Peyer's patch (tissue), 4 donors: ENCODE data around the gene MRPL24. TPM values are rescaled to one million over a fixed set of nuclear protein-coding genes. Genes with fewer than 3 reads are reported as not detected.

Experiments
- DNase-seq, 3 donors: peaks; one replicate each; pipeline ENCODE4 v3.0.0-alpha.2; 2017 to 2019
- H3K27ac ChIP-seq, 4 donors: fragments of 200-600 bp; sonication (generic); one replicate each; pipeline ENCODE4 v1.5.1; 2016 to 2019
- H3K27me3 ChIP-seq, 2 donors: fragments of 200-600 bp; sonication (generic); one replicate each; pipeline ENCODE4 v1.5.1; 2019
- H3K36me3 ChIP-seq, 3 donors: fragments of 200-600 bp; sonication (generic); one replicate each; pipeline ENCODE4 v1.5.1; 2016 to 2019
- H3K4me1 ChIP-seq, 4 donors: fragments of 200-600 bp; sonication (generic); one replicate each; pipeline ENCODE4 v1.5.1; 2016 to 2019
- H3K4me3 ChIP-seq, 4 donors: fragments of 200-600 bp; sonication (generic); 1 replicate in 3 of 4; 2 replicates in 1 of 4; pipeline ENCODE4 v1.5.1; 2016 to 2019; ENCODE audit warnings: mild to moderate bottlenecking in 1 of 4
- H3K9me3 ChIP-seq, 4 donors: fragments of 200-600 bp; sonication (generic); one replicate each; pipeline ENCODE4 v1.5.1; 2016 to 2019; ENCODE audit warnings: mild to moderate bottlenecking in 1 of 4
- POLR2A ChIP-seq, 2 donors: fragments of 450-650 bp; IDR thresholded peaks; one replicate each; pipeline ENCODE4 v1.5.1; 2017; ENCODE audit warnings: antibody characterized with exemption in 2 of 2, mild to moderate bottlenecking in 2 of 2, moderate library complexity in 2 of 2
- total RNA-seq, 4 donors: library from RNA; depleted of rRNA; stranded (reverse); fragments of >200 nt; gene quantifications; one replicate each; pipeline ENCODE4 v1.1.0, GENCODE V29; 2016
- TF ChIP-seq, protein P1 (sequence below), 6 experiments: fragments of 450-650 bp in 4 of 6; fragments of 200-600 bp in 2 of 6; sonication (generic) in 1 of 6; IDR thresholded peaks; one replicate each; pipeline ENCODE4 v1.5.1; 2017 to 2019; ENCODE audit warnings: antibody characterized with exemption in 6 of 6, mild to moderate bottlenecking in 3 of 6, moderate library complexity in 1 of 6

MRPL24 gene
- total RNA-seq, 4 donors from 2014 or later = 15.7 to 35.8 (median 22.0) TPM

DNA sequence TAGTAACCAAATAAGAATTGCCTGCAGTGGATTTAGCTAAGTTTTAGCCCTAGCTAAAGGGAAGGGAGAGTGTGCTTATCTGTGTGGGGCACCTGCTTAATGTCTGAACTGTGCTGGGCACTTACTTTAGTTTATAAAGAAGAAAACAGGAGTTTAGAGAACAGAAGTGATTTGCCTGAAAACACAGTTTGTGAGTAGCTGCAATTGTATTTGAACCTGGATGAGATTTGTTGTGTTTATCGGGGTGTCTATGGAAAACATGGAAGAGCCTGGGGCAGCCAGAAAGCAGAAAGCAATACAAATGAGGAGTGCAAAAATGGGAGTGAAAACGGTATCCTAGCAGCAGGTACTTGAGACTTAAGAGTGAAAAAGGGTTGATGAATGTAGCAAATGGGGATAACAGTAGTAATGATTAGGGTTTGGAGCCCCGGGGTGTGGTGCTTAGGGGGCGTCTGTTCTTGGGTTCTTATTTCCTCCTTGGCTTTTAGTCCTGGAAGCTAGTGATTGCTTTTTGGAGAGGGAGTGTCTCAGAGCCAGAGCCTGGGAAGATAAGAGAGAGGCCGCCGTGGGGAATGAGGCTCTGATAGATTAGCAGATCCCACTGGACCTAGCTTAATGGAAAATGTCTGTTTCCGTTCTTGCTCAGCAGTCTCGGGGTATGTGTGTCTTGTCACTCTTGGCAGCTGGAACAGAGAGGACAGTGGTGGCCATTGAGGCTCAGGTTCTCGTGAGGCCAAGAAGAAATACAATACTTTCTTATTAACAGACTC, 32.0 kb upstream of the MRPL24 start:
- H3K4me1 ChIP-seq = peaks cover 0 to 40% (median 4%) of the 10 kb centered on the region in 4 donors

DNA sequence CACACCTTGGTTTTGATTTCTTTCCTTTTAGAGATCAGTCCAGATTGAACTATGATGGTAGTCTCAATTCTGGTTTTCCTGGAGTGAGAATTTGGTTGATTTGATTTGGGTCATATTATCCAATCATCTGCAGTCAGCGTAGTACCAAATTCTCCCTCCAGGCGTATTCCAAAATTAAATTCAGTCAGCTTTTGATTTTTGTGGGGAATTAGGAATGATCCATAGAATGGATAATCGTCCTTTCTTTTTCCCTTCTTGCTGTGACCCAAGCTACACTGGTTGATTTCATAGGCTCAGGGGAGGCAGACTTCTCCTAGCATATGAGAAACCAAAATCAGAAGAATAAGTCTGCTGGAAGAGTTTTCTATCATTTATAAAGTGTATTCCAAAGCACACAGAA, 31.3 kb upstream of the MRPL24 start:
- Histone ChIP-seq H3K36me3 (peaks cover 0 to 18% (median 0%) of the 10 kb centered on the region in 3 donors), H3K27me3 (no peaks in the 10 kb centered on the region), H3K9me3 (no peaks in the 10 kb centered on the region), H3K4me1 (peaks cover 0 to 40% (median 4%) of the 10 kb centered on the region in 4 donors), H3K27ac (no peak overlapping the region), H3K4me3 (no peak overlapping the region)
- TF ChIP-seq, protein P1, sequence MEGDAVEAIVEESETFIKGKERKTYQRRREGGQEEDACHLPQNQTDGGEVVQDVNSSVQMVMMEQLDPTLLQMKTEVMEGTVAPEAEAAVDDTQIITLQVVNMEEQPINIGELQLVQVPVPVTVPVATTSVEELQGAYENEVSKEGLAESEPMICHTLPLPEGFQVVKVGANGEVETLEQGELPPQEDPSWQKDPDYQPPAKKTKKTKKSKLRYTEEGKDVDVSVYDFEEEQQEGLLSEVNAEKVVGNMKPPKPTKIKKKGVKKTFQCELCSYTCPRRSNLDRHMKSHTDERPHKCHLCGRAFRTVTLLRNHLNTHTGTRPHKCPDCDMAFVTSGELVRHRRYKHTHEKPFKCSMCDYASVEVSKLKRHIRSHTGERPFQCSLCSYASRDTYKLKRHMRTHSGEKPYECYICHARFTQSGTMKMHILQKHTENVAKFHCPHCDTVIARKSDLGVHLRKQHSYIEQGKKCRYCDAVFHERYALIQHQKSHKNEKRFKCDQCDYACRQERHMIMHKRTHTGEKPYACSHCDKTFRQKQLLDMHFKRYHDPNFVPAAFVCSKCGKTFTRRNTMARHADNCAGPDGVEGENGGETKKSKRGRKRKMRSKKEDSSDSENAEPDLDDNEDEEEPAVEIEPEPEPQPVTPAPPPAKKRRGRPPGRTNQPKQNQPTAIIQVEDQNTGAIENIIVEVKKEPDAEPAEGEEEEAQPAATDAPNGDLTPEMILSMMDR (IDR thresholded peaks at IDR 0.05) = peak in 1 of 6 experiments; percentile 34
- TF ChIP-seq POLR2A (IDR thresholded peaks at IDR 0.05) = no peak
- peak in 1 of 3 donors; percentile 0 for DNase-seq

More for the DNA sequence above, 32.0 kb upstream of the MRPL24 start:
- Histone ChIP-seq H3K9me3 (no peaks in the 10 kb centered on the region), H3K27me3 (no peaks in the 10 kb centered on the region), H3K4me3 (no peak overlapping the region), H3K36me3 (peaks cover 0 to 18% (median 0%) of the 10 kb centered on the region in 3 donors), H3K27ac (no peak overlapping the region)
- TF ChIP-seq, protein P1 (IDR thresholded peaks at IDR 0.05) = no peak
- no peak for TF ChIP-seq POLR2A (IDR thresholded peaks at IDR 0.05)
- DNase-seq = peak in 1 of 3 donors; percentile 3

DNA sequence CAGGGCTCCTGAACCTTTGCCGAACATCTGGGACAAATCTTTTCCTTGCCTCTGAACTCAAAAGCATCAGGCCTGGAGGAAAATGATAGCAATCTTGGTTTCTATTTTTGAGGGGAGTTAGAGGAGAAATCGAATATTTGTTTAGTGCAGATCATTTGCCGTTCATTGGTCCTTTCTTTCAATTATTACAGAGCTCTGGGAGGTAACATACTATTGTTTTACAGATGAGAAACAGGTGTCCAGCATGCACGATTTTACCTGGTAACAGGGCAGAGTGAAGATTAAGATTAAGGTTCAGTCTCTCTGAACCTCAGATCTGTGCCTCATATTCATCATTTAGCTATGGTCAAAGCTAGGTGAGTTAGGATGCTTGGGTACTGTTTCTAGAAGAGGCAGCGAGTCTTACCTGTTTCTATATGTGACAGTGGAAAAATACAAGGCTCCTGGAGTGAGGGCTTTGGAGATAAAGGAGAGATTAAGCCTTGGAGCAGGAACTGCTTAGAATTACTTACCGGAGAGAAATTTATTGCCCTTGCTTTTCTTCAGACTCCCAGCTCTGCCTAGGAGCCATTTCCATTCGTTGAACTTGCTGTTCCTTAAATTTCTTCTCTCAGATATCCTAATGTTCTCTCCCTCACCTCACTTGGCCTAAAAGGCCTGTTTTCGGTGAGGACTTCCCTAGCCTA, 27.9 kb upstream of the MRPL24 start:
- Histone ChIP-seq H3K27me3 (no peaks in the 10 kb centered on the region), H3K4me1 (peaks cover 0 to 48% (median 4%) of the 10 kb centered on the region in 4 donors), H3K27ac (peak overlapping the region in 2 of 4 donors; percentile 80 to 92), H3K4me3 (peak overlapping the region; percentile 85 to 92 (median 88)), H3K36me3 (peaks cover 0 to 18% (median 0%) of the 10 kb centered on the region in 3 donors), H3K9me3 (no peaks in the 10 kb centered on the region)
- no peak for TF ChIP-seq POLR2A (IDR thresholded peaks at IDR 0.05)
- TF ChIP-seq, protein P1 (IDR thresholded peaks at IDR 0.05) = no peak
- DNase-seq = no peak

DNA sequence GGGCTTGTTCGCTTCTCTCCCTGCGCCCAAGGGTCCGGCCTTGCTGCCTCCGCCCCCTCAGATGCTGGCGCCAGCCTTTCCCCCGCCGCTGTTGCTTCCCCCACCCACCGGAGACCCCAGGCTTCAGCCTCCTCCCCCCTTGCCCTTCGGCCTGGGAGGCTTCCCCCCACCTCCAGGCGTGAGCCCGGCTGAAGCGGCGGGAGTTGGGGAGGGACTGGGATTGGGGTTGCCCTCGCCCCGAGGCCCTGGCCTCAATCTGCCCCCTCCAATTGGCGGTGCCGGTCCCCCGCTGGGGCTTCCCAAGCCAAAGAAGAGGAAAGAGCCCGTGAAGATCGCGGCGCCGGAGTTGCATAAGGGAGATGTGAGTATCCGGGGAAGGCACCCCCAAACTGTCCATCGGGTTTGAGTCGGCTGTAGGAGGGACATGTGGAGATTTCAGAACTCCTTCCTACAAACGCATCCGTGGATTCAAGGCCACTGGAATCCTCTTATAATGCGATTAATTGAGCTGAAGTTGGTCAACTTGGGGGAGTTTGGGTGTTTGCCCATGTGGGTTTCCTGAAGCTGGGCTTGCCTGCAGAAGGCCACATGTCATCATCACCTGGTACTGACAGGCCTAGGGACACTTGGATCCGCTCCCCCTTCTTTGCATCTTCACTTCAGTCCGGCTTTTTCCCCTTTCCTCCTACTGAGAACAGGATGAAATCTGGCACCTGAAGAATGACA, 27.2 kb upstream of the MRPL24 start:
- H3K9me3 ChIP-seq = no peaks in the 10 kb centered on the region
- peaks cover 0 to 44% (median 4%) of the 10 kb centered on the region in 4 donors for H3K4me1 ChIP-seq
- H3K27me3 ChIP-seq = no peaks in the 10 kb centered on the region
- peaks cover 0 to 18% (median 0%) of the 10 kb centered on the region in 3 donors for H3K36me3 ChIP-seq
- peak overlapping the region; percentile 80 to 92 (median 92) for H3K27ac ChIP-seq
- TF ChIP-seq, protein P1 (IDR thresholded peaks at IDR 0.05) = no peak
- no peak for TF ChIP-seq POLR2A (IDR thresholded peaks at IDR 0.05)
- peak in 1 of 3 donors; percentile 25 for DNase-seq
- H3K4me3 ChIP-seq = peak overlapping the region; percentile 85 to 92 (median 88)
